GM10248 (cell line): Measurements from ENCODE around the gene ZMYND11.

Experiments used
- CTCF ChIA-PET: fragments of 300-600 bp; sonication (Branson Sonifier 250); formaldehyde crosslinking; extraction: SDS; loops from one replicate; lab custom pipeline; 2021; ENCODE audit warnings: antibody characterized with exemption; lab: Yijun Ruan, JAX
- POLR2A ChIA-PET: fragments of 350-650 bp; sonication (Branson Sonifier 250); formaldehyde crosslinking; extraction: SDS; loops from one replicate; lab custom pipeline; 2020; ENCODE audit warnings: antibody characterized with exemption; lab: Yijun Ruan, JAX
- DNase-seq: peaks from one replicate; pipeline ENCODE4 v3.0.0; 2012; ENCODE audit errors: extremely low spot score
- TF ChIP-seq, protein P1 (sequence below): IDR thresholded peaks from 2 replicates; pipeline ENCODE4 v1.5.1; 2012; ENCODE audit warnings: mild to moderate bottlenecking, low read depth; ENCODE audit errors: extremely low read depth, missing control alignments, control extremely low read depth

ZMYND11 gene

DNA sequence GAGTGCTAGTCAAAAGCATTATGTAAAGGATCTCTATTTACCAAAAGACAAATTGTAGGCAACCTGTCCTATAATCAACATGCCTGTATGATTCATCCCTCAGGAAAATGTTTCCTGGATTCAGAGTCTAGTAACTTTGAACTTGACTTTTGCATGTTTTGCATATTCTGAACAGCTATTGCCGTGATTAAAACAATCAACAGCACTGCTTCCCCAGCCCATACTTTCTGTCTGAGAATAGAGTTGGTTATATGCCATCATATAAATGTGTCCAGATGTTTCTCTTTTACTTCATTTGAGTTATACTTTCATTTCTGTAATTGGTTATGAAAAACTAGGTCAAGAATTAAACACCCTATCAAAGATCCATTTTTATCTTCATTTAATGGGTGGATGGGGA, 83.5 kb downstream of the ZMYND11 start:
- CTCF ChIA-PET, result interaction anchor here (1.2 kb wide), 1 partner anchor 13 kb away, joined by 3 read pairs; no protein-coding TSS in a partner anchor
- POLR2A ChIA-PET, result no interaction called here
- TF ChIP-seq, protein P1, sequence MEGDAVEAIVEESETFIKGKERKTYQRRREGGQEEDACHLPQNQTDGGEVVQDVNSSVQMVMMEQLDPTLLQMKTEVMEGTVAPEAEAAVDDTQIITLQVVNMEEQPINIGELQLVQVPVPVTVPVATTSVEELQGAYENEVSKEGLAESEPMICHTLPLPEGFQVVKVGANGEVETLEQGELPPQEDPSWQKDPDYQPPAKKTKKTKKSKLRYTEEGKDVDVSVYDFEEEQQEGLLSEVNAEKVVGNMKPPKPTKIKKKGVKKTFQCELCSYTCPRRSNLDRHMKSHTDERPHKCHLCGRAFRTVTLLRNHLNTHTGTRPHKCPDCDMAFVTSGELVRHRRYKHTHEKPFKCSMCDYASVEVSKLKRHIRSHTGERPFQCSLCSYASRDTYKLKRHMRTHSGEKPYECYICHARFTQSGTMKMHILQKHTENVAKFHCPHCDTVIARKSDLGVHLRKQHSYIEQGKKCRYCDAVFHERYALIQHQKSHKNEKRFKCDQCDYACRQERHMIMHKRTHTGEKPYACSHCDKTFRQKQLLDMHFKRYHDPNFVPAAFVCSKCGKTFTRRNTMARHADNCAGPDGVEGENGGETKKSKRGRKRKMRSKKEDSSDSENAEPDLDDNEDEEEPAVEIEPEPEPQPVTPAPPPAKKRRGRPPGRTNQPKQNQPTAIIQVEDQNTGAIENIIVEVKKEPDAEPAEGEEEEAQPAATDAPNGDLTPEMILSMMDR, result no peak
- DNase-seq, result no peak

DNA sequence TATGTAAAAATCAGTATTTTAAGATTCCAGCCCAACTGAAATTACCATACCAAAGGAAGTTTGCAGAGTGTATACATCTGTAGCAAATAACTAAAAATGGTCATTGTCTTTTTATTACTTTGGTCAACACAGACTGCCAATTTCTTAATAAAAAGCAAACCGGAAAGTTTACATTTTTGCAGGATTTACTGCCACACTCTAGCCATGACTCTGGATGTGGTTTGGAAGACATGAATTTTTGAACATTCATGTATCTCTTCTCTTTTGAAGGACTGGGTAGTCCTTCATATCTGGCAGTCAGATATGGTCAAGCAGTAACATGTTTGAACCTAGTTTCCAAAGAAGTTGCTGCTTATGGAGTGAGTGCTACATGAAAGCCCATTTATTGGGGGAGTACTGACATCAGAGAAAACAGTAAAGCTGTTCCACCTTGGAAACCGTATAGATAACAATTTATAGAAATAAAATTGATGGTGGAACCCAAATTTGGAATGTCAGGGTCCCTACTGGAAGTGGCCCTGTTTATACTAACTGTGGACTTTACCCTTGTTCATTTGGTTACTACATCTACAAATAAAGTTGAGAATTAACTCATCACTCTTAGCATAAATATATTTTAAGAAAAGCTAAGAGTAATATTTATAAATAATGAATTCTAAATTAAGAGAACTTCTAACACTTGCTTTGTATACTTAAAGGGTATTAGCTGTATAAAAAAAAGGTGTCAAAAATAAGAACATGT, 84.6 kb downstream of the ZMYND11 start:
- ChIA-PET CTCF (interaction anchor here (0.9 to 1.5 kb wide), 2 partner anchors 11 to 55 kb away, joined by 3 to 5 read pairs; no protein-coding TSS in a partner anchor), POLR2A (no interaction called here)
- DNase-seq, result no peak
- TF ChIP-seq, protein P1, result no peak

DNA sequence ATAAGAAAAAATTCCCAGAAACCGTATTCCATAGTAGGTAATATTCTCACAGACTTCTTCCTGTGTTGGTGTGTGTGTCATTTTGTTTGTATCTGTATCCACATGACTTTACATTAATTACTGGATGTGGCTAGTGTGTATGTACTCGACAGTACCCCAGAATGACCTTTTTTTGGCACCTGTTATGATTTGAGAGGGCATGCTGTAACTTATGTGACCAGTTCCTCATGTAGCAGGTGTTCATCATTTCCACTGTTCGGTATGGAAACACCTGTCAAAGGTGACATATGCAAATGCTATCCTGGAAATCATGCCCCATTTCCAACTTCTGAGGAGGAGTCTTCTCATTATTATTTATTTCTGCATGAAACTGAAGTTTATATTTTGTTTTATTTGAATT, 89.3 kb downstream of the ZMYND11 start:
- DNase-seq, result no peak
- CTCF ChIA-PET, result interaction anchor here (1.2 kb wide), 1 partner anchor 23 kb away, joined by 4 read pairs; no protein-coding TSS in a partner anchor
- POLR2A ChIA-PET, result no interaction called here
- TF ChIP-seq, protein P1, result no peak

DNA sequence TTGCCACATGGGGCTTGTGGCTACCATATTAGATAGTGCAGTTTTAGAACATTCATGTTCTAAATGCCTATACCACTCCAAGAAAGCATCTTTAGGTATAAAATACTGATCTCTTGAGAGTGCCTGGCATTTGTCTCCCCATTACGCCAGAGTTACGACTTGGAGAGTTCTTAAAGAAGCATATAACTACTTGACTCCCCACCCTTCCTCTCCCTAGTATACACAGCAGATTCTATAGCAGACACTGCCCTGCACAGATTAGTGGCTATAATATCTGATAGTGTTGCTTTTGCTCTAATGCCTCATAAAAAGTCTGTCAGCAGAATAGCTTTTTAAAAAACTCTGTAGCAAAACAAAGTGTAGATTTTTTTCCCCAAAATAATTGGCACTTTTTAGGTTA, 90.8 kb downstream of the ZMYND11 start:
- TF ChIP-seq, protein P1, result no peak
- POLR2A ChIA-PET, result no interaction called here
- no peak for DNase-seq
- CTCF ChIA-PET, result no interaction called here

DNA sequence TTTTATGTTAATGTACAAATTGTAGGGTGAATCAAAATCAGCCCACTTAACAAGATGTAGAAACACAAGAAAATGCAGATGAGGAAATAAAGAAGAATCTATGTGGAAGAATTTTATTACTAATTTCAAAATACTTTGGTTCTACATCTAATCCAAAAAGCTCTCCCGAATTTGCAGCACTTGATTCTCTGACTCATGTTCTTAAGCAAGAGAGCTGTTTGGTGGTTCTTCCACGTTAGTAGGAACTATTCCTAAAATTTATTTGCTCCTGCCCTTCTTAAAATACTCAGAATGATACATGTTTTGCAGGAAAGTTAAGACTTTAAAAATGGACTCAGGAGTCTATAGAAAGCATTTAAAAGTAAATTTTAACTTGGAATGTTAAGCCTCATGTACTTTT, 91.8 kb downstream of the ZMYND11 start:
- ChIA-PET CTCF (interaction anchor here (1.0 to 1.2 kb wide), 2 partner anchors 29 to 75 kb away, joined by 3 read pairs; no protein-coding TSS in a partner anchor), POLR2A (no interaction called here)
- DNase-seq, result no peak
- TF ChIP-seq, protein P1, result no peak

DNA sequence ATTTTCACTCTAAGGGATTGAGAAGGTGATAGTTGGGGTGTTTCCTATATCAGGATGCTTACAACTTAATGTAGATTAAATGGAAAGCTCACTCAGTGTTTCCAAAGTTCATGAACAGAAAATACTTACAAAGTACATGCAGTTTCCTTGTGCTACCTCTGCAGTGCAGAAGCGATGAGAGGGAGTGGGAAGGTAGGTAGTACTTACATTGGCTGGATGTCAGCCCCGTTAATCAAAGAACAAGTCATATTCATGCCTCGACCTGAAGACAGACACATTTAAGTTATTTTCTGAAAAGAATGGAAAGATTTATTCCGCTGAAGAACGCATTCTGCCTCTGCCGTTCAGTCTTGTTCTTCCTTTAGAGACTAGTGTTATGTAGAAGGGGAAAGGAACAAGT, 93.1 kb downstream of the ZMYND11 start:
- ChIA-PET POLR2A (no interaction called here), CTCF (no interaction called here)
- no peak for DNase-seq
- TF ChIP-seq, protein P1, result no peak
